NCI-H128 (cell line): ENCODE measurements around the gene ANKRD63.

ENCODE experiments used
- DNase-seq: peaks from one replicate; lab custom pipeline; 2025; ENCODE audit not compliant: unreplicated experiment; lab: John Stamatoyannopoulos, UW

The ANKRD63 gene

DNA sequence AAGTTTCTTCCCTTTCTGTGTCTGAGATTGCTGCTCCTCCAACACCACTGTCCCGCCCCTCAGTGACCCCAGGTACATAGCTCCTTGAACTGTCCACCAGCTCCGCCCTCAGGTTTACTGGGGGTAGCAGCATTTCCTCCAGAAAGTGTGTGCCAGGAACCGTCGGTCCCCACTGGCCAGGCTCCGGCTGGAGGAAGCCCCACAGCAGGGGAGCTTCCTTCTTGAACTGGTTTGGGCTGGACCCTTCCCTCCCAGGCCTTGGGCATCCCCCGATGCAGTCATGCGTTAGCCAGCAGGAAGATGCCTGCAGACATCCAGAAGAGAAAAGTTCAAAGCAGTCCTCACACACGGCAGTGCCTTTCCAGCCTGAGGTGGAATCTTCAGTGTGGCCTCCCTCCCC, 24.3 kb downstream of the ANKRD63 start:
- no peak for DNase-seq

DNA sequence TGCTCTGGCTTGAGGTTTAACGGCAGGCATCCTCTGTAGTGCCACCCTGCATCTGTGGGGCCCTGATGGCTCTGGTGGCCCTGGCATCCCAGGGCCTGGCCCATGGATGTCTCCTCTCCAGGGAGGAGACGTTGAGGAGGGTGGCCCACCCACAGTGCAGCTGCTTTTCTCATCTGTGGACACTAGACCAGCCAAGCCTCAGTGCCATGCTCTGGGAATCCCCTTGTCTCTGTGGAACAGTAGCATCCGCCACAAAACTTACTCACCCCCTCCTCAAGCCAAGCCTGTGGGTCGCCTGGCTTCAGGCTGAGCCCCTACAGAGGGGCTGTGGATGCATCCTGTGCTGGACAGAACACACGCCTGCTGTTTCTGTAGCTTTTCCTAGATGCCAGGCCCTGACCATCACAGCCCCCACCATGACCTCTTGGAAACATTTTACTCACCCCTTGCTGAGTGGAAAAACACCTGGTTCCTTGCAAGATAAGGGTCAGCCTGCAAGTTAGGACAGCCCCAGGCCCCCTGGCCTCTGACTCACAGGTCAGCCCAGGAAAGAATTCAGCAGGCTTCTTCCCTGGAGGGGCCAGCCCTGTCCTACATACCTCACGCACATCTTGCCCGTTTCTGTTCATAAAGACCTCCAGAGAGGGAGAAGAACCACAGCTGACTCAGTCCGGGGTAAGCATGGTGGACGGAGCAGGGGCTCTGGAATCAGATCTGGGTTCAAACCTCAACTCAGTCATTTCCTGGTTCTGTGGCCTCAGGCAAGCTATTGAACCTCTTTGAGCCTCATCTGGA, 25.0 kb downstream of the ANKRD63 start:
- no peak for DNase-seq

DNA sequence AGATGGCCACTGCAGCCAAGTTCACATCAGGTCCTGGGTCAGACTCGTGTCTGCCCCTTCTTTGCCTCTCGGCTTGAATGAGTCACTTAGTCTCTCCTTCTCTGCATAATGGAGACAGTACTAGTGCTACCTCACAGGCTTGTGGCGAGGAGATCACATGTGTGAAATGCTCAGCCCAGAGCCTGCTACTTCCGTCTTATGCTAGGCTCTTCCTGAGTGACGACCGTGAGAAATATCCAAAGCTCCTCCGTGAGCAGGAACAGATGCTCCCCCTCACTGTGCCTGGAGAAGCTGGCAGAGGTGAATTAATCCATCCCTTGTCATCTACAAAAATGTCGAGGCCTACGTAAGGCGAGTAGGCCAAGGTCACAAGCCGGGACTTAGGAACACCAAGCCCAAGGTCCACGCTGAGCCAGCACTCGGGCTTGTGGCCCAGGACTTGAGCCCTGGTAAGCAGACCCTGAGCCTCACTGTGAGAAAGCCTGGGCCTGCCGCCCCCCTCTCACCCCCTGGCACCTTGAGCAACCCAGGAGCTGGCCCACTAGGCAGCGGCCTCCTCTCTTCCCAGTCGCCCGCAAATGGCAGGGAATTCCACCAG, 26.1 kb downstream of the ANKRD63 start:
- DNase-seq, result no peak

DNA sequence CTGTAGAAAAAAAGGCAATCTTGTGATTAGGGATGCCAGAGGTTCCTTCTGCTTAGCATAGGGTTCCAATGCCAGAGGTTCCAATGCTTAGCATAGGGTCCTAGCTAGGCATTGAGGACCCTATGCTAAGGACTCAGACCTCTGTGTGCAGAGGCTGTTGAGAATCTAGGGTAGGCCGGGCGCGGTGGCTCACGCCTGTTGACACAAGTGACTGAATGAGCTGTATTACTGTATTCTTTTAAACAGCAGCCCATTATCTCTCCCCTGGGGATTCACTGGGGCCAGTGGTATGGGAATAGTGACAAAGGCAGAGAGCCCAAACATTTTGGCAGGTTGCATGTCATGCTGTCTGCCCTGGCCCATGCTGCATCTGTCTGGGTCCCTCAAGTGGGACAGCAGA, 27.8 kb downstream of the ANKRD63 start:
- DNase-seq, result no peak

DNA sequence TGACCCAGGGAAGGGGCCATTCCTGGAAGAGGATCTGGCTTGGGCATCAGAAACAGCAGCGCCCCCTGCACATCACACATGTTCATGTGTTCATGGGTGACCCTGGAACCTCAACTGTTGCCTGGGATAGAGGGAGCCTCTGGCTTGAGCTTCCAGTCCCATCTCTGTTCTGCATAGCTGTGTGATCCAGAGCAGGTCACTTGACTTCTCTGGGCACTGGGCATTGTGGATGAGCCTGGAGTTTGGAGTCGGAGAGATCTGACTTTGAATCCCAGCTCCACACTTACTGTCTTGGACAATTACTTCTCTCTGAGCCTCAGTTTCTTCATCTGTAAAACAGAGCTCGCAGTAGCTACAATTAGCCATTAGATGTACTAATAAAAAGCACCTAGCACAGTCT, 28.4 kb downstream of the ANKRD63 start:
- DNase-seq, result no peak

DNA sequence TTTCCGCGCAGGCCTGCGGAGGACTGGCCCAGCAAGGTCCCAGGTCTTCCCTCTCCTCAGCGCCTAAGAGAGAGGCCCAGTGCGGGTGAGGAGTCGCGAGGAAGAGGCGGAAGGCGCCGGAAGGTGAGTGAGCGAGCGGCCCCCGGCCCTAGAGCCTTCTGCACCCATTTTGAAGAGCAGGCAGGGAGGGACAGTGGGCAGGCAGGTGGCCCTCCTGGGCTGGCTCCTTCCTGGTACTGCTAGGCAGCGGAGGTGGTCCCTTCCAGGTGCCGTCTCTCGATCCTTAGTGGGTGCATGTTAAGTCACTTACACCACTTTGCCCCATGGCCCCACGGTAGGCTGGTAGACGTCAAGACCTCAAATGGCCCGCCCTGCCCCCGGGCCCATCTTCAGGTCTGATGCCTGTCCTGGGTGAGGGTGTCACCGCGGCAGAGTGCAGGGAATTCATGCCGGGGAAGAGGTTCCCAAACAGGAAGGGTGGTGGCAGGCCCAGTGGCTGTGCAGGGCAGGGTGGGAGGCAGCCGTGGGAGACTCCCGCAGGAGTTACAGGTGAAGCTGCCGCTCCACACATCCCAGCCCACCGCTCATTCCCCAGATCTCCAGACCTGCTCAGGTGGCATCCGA, 29.6 kb downstream of the ANKRD63 start:
- DNase-seq, result no peak

DNA sequence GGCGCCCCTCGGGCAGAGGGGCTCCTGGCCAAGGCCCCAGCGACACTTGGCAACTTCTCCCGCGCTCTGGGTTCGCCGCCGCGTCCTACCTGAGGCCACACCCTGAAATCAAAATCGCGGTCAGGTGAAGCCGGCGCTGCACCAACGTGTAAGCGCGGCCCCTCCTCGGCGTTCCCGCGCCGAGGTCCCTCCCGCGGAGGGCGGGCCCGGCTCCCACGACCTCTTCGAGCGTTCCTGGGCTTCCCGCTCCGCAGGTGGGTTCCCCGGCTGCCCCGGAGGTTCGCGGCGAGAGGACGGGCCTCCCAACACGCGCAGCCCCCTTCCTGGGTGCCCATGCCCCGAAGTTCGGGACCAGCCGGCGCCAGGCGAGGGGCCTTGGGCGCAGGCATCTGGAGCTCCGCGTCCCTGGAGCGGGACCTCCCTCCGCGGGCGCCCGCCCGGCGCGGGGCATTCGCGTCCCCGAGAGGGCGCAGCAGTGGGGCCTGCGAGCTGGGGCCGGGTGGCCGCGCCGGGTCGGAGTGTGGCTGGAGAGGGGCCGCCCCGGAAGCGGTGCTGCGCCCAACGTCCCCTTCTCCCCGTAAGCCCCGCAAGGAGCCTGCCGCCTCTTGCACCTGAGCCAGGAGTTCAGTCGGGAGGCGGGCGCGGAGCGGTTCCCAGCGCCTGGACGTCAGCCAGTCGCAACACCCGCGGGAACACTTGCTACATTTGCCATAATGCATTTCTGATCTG, 30.3 kb downstream of the ANKRD63 start:
- DNase-seq, result no peak

DNA sequence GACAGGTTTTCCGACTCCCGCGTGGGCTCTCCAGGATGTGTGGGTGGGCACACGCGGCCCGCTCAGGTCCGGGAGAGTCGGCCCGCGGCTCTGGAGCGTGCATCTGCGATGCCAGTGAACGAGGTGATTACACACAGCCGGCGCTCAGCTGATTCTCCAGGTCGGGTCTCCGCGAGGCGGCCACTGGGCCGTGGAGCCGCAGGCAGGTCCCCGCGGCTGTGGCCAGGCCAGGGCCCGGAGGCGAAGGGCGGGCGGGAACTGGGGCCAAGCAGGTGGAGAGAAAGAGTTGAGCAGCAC, 30.8 kb downstream of the ANKRD63 start:
- no peak for DNase-seq

DNA sequence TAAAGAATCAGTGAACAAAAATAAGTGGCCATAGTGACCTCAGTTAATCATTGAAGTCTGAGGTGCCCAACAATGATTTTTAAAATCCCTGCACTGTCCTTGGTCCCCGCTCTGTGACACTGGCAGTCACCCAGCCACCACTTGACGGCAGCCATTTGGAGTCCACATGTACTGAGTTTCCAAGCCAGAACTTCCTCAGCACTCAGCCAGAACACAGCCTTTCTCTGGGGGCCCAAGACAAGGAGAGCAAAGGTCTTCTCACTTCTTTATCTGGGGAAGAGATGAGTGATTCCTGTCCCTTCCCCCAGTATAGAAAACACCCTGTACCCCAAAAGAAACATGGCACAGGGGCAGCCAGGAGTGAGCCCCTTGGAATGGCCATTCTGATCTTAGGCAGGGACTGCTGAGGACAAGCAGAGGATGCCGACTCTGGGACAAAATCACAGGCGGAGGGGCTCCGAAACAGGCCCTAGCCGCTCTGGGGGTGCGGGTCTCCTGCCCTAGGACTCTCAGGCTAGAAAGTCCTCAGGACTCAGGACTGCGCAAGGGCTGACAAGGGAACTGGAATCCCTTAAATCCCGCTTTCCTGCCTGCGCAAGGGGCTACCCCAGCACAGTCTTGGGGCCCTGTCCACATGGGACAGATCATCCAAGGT, 31.3 kb downstream of the ANKRD63 start:
- no peak for DNase-seq

DNA sequence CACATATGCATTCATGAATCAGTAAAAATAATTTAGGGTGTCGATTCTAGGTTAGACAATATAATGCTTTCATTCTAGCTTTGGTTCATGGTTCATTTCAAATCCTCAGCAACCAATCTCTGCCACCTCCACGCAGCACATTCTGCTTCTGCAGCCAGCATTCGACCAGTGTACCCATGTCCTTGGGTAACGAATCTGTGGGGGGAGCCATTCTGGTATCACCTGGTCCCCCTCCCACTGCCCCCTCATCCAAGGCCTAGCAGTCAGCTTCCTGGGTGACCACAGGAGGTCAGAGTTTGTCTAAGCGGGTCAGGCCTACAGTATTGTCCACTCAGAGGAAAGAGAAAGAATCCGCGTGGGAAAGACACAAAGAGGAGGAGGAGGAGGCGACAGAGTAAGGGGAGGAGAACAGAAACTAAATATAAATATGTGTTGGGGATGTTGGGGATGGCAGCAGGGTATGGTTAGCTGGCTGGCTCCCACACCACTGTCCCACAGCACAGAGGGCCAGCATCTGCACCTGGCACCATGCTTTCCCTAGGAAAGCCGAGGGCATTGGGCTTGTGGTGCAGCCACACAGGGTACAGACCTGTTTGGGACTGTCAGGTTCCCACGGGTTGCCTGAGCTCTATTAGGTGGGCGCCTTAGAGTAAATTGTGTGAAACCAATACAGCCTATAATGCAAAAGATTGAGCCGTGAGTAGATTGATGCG, 31.9 kb downstream of the ANKRD63 start:
- no peak for DNase-seq

DNA sequence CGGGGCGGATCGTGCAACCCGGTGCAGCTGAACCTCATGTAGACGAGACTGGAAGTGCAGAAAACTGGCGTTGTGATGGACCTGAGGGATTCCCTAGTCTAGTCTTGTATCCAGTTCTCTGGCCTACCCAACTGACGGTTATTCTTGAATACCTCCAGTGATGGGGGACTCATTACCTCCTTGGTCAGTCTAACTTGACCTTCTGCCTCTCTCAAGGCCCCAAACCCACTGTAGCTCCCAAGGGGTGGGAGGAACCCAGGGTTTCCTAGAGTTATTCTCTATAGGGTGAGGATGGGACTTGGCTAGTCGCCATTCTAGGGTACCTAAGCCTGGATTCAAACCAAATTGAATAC, 32.6 kb downstream of the ANKRD63 start:
- DNase-seq, result no peak

DNA sequence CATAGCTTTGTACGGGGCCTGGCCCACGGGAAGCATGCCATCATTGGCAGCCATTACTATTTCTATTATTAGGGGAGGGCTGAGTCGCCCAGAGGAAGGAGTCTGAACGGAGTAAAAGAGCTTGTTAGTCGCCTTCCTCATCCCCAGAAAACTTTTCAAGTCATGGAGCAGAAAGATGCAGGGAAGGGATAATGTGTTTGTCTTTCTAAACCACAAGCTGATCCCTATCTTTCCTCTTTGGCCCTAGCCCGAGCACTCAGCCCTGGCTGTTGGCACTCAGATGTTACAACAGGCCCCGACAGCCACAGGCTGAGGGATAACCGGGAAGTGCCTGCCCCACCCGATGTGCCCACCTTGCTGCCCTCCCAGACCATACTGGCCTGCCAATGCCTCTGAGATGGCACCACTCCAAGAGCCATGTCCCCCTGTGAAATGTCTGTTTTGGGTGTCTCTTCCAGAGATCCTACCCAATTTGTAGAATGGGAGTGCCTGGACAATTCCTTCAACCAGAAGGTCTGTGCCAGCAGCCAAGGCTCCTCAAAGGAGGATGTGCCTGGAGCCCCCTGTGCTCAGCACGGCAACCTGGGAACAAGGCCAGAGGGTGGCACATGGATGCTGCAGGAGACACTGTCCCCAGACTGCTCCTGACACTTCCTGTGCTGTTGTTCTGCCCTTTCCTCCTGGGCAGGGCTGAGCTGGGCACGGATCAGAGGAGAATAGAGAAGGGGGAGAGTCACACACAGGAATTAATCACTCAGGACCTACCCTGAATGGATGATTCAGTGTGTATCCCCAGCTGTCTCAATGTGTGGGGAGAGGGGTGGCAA, 33.2 kb downstream of the ANKRD63 start:
- no peak for DNase-seq

DNA sequence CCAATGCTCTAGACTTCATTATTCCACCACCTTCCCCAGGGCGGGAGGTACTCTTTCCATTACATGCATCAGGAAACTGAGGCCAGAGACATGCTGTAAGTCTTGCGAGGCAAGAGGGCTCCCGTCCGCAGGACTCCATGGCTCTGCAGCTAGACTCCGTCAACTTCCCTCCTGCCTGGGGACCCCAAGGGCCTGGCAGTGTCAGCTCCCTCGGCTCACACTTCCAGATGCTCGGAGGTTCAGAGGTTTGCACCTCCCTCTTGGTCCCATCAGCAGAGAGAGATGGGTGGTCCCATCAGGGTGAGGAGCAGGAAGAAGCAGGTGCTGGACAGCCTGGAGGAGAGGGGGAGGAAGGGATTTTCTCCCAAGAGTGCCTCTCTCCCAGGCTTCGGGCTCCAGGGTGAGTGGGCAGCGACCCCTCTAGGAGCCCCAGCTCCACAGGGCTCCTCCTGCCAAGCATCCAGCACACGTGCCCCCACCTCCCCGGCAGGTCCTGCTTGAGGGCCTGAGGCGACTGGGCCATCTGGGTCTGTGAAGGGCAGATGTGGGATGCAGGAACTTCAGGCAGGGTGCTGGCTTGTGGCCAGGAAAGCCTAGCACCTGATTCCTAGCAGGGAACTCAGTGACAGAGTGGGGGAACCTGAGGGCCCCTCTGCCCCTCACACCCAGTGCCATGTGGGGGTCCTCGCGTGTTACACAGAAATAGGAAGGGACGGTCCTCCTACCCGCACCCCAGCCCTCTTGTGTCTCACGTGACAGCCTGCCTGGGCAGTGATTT, 34.7 kb downstream of the ANKRD63 start:
- DNase-seq, result no peak

DNA sequence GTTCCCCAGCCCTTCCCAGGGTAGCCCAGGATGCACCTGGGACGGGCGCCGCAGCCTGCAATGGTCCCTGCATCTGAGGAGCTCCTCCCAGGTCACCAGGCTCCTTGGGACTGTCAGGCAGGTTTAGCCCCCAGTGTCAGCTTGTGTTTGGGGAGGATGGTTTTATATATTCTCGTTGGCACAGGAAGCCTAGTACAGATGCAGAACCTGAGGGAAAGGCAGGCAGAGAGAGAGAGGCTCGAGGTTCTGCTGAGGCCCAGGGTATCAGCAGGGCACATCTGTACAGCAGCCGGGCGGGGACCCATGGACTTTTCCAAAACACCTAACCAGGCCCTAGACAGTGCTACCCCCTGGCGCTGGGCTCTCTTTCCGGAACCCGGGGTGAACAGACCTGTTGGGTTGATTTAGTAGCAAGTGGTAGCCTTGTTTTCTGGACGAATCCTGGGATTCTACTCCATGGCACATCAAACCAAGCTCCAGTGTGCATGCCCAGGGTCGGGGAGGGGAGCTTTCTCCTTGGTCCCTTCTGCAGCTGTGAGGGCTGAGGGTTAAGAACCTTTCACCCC, 35.4 kb downstream of the ANKRD63 start:
- no peak for DNase-seq

DNA sequence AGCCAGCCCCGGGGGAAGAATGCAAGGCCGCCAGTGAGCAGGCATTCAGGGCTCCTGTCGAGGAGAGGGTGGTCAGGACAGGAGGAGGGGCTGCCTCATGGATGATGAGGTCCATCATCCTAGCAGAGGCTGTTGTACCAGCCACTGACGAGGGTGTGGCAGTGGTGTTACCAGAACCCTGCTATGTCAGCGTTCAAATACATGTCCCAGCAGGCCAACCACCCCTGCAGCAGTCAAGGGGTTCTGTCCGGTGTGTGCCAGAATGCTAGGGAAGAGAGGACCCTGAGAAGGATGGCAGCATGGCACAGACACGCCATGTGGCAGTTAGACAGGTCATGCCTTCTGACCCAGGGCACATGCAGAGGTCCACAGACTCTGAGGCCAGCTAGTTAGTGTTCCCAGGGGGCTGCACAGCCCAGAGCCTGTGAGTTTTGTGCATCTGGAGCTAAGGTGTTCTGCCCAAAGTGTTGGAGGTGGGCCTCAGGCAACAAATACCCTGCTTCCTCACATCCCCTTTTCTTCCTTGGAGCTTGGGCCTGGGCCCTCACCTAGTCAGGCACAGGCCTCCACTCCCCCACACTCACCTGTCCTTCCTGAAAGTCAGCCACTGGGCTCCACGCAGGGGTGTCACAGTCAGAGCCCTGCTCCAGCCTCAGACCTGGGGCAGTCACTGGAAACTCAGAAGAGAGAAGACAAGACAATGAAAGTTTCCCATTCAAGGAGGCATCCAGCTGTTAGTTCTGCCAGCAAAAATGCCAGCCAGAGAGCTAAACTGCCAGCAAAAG, 36.2 kb downstream of the ANKRD63 start:
- no peak for DNase-seq

DNA sequence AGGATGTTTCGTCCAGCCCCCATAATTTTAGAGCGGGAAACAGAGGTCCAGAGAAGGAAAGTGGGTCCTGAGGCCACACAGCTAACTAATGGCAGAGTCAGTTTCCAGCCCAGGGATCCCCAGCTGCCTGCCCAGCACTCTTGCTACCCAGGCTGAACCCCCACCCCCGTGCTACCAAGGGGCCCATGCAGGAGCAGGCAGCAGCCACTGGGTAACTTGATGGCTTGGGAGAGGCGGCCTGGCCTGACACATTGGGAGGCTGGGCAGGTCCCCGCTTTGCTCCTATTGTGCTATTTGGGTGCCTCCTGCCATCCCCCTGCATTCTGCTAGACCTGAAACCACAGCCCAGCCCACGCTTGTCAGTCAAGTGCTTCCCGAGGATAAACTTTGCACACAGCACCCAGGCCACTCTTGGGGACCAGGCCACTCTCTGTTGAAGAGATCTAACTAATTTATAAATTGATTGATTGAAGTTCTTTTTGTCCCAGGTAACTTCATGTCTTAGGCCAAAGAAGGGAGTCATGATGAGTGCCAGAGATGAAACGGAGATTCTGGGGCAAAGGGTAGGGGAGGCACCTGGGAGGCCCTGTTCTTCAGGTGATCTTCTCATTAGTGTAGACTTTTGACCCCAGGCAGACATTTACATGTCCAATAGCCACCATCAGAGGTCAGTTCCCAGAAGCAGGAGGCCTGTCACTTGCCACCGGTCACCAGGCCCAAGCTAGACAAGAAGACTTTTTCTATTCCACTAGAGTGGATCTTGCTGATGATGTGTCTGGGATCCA, 37.0 kb downstream of the ANKRD63 start:
- no peak for DNase-seq

DNA sequence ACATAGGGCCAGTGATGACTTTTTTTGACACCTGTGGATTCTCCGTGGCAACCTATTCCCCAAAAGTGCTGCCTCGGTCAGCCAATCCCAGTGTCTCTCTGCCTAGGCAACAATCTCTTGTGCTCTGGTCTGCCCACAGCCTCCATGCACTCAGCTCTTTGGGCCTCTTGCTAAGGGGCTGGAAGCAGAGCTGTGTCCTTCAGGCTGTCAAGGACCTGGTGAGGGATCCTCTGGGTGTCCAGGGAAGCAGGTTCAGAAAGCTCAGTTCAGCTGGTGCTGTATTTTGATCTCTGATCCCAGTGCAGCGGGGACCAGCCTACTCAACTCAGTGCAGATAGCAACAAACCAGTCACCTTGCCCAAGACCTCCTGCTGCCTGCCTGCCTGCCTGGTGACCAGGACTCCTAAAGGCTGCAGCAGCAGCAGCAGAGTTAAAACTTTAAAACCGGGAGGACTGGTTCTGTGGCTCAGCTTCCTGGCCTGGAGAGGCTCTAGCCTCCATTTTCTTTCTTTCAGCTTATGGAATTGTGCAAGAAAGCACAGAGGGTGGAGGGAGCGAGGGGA, 37.8 kb downstream of the ANKRD63 start:
- DNase-seq, result no peak
